Measurements from ENCODE around the gene PLPP6.

The PLPP6 gene

GRCh38 chr9:4700932-4701331, 38.8 kb downstream of the PLPP6 start:
- no peak for DNase-seq

GRCh38 chr9:4701526-4701925, 39.4 kb downstream of the PLPP6 start:
- no peak for DNase-seq

- DNase-seq: no peak
These were observed 42.0 kb downstream of the PLPP6 start for GRCh38 chr9:4704129-4704528.

- no peak for DNase-seq
These were observed 43.9 kb downstream of the PLPP6 start for GRCh38 chr9:4706021-4706420.

GRCh38 chr9:4706971-4707622, 45.0 kb downstream of the PLPP6 start:
- DNase-seq: no peak

- no peak for DNase-seq
These were observed 47.3 kb downstream of the PLPP6 start for GRCh38 chr9:4709380-4709779.

GRCh38 chr9:4713849-4714248, 51.8 kb downstream of the PLPP6 start:
- no peak for DNase-seq

- DNase-seq: no peak
These were observed 52.3 kb downstream of the PLPP6 start for GRCh38 chr9:4714266-4715016.

All from CD4-positive, alpha-beta T cell treated with Interleukin-10 for 1 hour (primary cell).